CMK (cell line): ENCODE data around the gene SBF2.

Experiments used
- DNase-seq: peaks from one replicate; pipeline ENCODE4 v3.0.0-alpha.2; 2010; ENCODE audit warnings: low read depth

SBF2 gene

DNA sequence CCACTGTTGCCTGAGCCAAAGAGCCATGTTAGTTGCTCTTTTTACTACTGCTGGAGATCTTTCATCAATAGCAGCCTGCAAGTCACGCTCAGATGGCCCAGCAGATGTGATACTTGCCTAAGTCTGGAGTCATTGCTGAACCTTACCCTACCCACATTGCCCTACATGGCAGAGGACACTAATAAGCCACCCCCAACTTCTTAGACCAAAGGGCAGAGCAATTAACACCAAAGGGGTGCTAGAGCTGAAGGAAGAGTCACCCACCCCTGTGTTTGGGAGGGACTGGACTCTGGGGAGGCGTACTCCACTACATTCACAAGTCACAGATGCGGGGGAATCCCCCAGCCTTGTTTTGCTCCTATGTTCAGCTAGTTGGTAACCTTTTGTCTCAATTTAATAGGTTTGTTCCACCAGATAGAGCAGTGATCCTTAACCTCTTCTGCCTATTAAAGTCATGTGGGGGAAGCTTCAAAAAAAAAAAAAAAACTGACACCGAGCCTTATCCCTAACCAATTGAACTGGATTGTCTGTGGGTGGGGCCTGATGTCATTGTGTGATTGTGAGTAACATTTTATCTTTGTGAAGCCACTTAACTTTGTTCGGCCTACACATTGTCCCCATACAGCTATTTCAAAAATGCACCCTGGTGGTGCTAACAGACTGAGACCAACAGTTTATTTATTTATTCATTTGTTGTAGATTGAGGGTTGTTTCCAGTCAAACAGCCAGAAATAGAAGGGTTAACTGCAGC lies 23.9 kb upstream of the SBF2 start:
- DNase-seq = no peak

DNA sequence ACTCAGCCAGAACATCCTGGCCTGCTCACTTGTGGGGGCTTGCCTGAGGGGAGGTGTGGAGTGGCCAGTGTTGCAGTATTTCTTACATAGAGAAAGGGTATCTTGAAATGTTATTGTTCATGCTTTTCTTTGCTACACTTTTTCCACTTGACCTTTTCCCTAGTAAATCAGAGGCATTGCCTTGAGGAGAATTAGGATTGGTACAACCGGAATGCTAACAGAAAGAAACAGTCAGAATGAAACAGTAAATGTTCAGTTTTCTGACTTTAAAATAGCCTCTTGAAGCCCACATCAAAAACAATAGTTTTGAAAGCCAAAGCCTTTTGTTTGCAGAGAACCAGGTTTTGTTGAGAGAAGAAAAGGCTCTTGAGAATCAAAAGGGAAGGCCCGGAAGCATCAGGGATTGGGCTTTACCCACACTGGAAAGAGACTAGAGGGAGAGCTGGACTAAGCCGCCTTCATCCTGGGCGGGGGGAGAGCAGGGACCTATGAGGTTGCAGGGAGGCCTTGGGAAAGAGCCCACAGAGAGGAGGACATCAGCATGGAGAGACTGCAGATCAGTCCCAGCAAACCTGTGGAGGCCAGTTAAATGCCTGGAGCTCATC lies 23.2 kb upstream of the SBF2 start:
- no peak for DNase-seq

DNA sequence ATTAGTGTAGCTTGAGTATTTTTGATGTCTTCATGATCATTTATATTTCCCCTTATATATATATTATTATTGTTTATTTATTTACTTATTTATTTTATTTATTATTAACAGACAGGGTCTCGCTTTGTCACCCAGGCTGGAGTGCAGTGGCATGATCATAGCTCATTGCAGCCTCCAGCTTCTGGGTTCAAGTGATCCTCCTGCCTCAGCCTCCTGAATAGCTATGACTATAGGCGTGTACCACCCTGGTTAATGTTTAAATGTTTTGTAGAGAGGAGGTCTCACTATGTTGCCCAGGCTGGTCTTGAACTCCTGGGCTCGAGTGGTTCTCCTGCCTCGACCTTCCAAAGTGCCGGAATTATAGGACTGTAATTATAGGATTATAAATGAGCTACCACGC lies 21.1 kb upstream of the SBF2 start:
- DNase-seq = no peak

DNA sequence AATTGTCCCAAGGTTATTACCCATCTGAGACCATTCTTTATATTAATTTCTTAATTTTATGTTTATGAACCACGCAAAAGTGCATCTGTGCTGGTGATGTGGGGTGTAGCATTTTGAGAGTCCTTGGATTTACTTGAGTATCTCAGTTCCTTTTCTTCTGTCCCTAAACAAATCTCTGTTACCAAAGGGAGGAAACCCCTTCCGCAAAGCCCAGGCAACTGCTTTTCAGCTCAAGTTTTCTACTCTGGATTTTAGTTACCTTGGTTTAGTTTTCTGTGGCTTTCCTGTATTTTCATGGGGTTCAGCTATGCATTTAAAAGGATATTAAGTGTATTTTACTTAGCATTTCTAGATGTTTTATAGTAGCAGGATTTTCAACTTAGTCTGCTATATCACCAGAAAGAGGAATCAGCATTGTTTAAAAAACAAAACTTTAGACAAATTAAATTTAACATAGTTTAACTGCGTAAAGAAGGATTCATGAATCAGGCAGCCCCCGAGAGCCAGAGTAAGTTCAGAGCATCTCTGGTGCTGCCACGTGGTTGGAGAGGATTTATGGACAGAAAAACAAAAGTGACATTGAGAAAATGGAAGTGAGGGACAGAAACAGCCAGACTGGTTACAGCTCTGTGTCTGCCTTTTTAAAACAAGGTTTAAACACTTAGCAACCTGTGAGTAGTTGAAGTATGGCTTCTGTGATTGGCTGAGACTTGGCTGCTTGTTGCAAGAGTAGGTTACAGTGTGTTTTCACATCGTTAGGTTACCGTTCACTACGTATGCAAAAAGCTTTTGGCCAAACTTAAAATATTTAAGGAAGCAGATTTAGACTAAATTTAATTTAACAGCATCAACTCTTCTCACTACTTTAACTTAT lies 20.4 kb upstream of the SBF2 start:
- DNase-seq = no peak

DNA sequence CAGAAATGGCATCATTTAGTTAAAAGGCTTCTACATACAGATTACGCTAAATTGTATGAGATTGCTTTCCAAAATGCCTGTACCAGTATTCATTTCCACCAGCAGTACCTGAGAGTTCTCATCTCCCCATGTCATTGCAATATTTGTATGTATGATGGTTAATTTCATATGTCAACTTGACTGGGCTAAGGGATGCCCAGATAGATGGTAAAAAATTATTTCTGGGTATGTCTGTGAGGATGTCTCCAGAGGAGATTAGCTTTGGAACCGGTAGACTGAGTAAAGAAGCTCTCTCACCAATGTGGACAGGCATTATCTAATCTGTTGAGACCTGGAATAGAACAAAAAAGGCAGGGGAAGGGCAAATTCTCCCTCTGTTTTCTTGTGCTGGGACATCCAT lies 17.8 kb upstream of the SBF2 start:
- no peak for DNase-seq

DNA sequence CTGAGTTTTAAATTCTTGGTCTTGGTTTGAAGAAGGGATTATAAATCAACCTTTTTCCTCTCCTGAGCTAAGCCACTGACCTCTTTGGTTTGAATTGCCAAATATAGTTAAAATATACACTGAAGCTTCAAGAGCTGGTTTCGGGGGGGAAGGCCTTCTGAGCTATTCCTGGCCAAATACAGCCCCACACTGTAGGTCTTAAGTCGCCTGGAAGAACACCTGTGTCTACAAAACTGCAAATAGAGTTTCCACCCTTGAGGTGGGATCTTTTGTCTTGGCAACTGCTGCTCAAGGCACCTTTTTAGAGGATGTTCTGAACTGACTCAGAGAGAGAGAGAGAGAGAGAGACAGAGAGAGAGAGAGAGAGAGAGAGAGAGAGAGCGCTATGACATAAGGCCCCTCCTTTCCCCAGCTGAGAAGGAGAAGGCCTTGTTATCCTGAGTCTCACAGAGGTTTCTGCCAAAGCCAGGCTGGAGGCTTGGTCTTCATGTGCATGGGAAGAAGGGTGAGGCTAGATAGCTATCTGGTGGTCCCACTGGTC lies 16.4 kb upstream of the SBF2 start:
- DNase-seq = no peak

DNA sequence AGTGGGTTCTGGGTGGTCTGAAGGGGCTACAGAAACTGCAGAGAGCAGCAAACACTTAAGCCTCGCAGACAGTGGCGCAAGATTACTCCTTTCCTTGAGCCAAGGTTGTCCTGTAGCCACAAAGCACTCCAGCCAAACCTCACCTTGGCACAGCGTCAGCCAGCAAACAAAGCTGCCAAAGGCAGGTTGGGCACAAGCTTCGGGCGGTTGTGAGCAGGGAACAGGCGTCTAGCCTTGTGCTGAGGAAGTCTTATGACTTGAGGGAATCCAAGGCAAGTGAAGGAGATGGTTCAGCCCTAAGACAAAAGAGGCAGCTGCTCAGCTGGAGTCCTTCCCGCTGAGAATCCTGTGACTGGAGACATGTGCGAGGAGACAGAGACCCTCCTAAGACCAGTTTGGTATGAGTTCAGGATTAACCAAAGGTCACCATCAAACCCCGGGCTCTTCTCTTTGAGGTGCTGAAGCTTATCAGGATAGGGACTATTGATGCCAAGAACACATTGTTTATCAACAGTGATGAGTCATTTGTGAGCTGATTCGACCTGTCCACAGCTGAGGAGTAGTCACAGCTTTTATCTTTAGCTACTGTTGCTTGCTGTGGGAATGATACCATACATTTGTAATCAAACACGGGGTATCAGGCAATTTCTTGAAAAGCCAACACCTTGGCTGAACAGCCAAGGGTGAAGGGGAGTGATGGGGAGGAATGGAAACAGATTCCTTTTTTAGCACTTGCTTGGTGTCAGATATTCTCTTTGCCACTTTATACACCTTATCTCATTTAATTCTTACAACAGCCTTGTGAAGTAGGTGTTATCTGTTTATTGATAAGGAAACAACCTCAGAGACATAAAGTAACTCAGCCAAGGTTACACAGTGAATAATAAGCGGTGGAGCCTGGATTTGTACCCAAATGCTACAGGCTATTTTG lies 15.4 kb upstream of the SBF2 start:
- DNase-seq = no peak

DNA sequence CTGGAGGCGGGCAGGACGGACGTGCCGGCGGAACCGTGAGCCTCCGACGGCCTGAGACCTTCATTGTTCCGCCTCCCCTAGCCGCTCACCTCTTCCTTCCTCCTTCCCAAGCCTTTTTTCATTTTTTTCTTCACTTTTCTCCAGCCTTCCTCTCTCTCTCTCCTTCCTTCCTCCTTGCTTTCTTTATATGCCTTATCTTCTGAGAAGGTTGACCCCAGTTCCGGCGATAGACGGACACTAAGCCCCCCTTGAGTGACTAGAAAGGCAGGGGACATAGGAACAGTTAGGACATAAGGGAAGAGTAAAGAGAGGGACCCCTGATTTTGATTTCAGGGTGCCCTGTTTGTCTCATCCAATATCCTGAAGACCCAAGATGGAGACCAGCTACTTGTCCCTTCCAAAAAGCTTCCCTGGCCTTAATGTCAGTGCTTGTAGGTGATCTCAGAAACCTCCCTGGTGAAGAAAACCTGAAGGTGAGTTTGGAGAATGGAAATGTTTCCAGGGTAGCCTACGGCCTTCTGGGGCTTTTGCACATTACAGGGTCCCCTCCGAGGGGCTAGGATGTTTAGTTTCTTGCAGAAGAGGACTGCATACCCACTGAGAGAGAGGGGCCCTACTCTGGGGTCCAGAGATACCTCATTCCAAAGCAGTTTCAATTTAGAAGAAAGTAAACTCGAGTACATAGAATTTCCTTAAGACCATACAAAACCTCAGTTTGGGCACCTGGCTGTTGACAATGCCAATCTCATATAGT lies 14.4 kb upstream of the SBF2 start:
- DNase-seq = no peak

DNA sequence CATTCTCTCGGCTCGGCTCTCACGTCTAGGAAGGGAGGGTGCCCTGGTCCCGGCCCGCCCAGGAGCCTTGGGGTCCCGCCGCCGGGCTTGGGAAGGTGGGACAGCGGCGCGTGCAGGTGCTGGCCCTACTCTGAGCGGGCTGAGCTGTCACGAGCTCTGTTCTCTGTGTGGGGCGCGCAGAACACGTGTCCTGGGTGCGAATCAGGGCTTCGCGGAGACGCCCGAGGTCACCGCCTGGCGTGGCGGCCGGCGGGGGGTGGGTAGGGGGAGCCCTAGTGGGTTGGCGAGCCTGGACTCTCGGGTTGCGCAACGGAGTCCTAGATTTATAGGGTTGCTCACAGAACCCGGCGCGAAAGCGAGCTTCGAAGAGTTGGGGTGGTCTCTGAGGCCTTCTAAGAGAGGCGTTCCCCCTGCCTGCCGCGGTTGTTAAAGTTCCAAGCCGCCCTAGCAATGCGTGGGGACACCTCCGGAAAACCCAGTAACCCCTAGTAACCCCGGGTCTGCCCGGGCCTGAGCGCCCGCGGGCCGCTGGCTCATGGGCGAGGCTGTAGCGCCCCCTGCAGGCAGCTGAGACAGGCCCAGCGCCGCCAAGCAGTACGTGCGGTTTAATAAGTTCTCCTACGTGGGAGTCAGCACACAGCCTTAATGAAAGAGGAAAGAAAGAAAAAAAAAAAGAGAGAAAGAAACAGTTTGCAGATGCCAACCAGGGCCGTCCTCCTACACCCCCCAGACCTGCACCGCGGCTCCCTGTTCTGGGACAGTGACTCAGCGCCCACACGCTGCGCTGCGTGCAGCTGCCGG lies 13.6 kb upstream of the SBF2 start:
- DNase-seq = no peak

DNA sequence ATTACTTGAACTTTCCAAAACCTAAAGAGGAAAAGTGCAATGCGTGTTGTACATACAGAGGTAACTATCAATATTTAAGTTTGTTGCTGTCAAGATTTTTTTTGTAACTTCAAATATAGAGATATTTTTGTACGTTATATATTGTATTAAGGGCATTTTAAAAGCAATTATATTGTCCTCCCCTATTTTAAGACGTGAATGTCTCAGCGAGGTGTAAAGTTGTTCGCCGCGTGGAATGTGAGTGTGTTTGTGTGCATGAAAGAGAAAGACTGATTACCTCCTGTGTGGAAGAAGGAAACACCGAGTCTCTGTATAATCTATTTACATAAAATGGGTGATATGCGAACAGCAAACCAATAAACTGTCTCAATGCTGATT lies 13.0 kb upstream of the SBF2 start:
- DNase-seq = no peak

DNA sequence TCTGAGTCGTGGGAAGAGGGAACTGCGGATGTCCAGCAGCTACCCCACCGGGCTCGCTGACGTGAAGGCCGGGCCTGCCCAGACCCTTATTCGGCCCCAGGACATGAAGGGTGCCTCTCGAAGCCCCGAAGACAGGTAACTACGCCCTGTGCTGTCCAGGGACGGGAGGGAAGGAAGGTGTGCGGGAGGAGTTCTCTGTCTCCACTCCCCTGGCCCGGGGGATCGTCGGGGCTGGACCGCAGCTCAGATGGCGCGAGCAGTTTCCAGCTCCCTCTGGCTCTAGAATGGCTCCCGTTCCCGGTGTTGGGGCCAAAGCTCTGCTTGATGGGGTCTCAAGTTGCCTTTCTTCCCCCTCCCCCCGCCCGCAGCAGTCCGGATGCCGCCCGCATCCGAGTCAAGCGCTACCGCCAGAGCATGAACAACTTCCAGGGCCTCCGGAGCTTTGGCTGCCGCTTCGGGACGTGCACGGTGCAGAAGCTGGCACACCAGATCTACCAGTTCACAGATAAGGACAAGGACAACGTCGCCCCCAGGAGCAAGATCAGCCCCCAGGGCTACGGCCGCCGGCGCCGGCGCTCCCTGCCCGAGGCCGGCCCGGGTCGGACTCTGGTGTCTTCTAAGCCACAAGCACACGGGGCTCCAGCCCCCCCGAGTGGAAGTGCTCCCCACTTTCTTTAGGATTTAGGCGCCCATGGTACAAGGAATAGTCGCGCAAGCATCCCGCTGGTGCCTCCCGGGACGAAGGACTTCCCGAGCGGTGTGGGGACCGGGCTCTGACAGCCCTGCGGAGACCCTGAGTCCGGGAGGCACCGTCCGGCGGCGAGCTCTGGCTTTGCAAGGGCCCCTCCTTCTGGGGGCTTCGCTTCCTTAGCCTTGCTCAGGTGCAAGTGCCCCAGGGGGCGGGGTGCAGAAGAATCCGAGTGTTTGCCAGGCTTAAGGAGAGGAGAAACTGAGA lies 12.2 kb upstream of the SBF2 start:
- no peak for DNase-seq

DNA sequence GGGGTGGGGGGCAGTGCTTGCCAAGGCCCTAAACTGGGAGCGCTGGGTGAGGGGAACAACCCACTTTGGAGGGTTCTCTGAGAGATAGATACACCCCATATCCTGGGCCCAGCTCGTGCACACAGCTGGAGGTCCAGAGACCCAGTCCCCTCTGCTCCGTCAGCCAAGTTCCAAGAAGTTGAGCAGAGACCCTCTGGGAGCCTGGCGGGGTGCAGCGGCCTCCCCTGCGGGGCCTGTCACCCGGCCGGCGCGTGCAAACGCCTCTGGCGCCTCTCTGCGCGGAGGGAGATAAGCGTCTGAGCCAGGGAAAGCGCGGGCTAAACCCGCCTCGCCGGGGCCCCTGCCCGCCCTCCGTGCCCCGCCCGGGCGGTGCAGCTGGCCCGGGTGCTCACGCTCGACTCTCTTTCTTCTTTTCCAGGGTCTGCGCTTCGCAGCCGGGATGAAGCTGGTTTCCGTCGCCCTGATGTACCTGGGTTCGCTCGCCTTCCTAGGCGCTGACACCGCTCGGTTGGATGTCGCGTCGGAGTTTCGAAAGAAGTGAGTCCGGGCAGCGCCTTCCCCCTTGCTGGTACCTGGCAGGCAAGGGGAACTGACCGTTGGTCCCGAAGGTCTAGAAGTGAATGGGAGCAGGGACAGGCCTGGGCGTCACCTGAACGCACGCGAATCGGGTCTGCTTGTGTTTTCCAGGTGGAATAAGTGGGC lies 11.4 kb upstream of the SBF2 start:
- no peak for DNase-seq

DNA sequence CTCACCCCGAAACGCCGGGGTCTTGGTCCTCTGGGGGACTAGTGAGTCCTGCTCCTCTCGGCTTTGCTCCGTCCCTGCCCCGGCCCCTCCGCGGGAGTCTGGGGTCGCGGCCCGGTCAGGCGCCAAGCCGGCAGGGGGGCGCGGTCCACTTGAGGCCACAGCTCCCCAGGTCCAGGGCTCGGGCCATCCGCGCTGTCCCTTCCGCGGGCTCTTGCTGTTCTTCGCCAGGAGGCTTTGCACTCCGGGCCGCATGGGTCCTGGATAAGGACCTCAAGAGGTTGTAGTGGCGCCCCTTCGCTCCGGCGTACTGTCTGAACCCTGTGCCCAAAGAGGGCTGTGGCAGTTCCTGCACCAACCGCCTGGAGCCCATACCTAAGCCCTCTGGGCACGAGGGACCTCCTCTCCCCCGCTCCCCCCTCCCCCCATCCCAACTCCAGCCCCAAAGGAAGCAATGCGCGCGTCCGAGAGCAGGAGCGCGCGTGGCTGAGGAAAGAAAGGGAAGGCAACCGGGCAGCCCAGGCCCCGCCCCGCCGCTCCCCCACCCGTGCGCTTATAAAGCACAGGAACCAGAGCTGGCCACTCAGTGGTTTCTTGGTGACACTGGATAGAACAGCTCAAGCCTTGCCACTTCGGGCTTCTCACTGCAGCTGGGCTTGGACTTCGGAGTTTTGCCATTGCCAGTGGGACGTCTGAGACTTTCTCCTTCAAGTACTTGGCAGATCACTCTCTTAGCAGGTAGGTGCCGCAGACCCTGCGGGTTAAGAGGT lies 10.7 kb upstream of the SBF2 start, which contains the start of gene ADM:
Gene ADM, plus strand, starts transcription at position 579 of the 767 bp plus-strand sequence. CDS start 628 bp downstream, outside the sequence.
- DNase-seq = no peak

DNA sequence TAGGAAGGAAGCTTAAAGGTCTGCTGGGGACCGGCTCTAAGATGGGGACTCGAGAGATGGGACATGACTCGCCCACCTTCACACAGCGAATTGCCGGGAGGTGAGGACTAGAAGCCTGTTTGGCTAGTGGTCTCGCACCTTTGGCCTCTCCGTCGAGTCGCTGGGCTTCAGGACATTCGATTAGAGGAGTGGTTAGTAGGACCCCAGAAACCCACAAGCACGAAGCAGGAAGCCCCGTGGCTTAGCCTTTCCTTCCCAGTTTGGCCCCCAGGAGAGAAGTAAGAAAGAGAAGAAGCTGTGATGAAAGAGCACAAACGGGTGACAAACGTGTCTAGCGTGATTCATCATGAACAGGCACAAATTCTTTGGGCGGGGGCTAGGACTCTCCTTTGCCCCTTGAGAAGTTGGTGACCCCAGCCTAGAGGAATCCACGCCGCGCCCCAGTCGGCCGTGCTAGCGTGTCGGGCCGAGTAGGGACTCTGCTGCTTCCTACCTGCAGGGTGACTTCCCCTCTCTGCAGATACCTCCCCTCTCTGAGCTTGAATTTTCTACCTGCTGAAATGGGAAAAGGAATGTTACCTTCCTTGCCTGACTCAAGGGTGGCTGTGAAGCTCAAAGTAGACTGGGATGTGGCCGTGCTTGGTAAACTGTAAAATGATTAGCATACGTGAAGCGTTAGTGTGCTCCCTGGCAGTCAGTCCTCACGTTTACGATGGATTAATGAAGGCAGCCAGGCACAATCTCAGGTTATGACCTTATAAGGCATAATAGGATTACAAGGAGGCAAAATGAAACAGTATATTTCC lies 9.7 kb upstream of the SBF2 start:
- no peak for DNase-seq

DNA sequence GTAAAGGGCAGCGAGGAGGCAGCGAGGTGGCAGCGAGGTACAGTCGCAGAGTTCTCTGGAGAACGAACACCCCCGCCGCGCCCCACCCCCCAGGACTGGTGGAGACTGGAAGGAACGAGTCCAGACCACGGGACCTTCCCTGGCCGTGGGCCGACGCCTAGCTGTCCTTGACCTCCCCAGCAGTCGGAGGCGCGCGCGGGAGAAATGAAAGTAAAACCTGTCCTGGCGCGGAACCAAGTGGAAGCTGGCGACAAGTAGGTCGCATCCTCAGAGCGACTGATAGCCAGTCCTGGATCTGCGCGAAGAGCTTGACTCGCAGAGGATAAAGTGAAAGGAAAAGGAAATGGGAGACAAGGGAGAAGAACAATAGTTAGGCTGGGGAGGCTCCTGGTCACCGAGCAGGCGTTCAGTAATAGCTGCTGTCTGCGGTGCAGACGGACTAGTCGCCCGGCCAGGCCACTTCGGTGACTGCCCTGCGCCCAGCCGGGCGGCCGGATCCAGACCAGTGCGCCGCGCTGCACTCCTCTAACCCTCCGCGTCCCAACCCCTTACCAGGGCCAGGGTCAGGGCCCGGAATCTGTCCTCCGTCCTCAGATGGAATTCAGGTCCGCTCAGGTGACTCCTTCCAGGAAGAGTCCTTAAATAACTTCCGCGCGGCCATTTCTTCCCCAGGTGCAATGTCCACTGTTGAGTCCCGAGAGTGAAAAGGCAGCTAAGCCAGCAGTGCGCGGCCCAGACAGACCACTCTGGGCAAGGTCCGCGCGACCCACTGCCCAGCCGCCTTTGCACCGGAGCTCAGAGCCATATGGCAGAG lies 8.9 kb upstream of the SBF2 start:
- no peak for DNase-seq

DNA sequence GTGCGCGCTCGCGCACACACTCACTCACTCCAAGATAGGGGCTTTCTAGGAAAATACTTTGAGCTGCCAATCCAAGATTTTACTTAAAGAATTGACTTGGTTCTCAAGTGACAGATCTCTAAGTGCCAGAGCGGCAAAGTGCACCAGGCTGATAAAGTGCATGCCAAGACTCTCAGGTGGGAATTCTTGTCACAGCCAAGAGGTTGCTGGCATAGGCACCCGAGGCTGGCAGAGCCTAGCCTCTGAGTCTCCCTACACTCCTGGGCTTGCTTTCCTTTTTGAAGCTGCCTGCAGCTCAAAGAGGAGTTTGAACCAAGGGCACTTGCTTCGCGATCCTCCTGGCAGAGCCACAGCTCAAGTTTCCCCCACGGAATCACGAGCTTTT lies 8.3 kb upstream of the SBF2 start:
- no peak for DNase-seq
